ENCODE results near the gene FAM53B.

FAM53B gene

GRCh38 chr10:124697837-124698544 is 46.2 kb downstream of the FAM53B start:
- no peak for DNase-seq (ENCODE audit: low read depth in 2 of 2, low spot score in 1 of 2)

GRCh38 chr10:124697443-124697836 is 46.7 kb downstream of the FAM53B start:
- no peak for DNase-seq (ENCODE audit: low read depth in 2 of 2, low spot score in 1 of 2)

- DNase-seq (ENCODE audit: low read depth in 2 of 2, low spot score in 1 of 2) = no peak
Measured at GRCh38 chr10:124696446-124697392, 47.5 kb downstream of the FAM53B start.

- DNase-seq (ENCODE audit: low read depth in 2 of 2, low spot score in 1 of 2) = no peak
Measured at GRCh38 chr10:124695259-124695658, 48.9 kb downstream of the FAM53B start.

GRCh38 chr10:124694481-124695220 is 49.5 kb downstream of the FAM53B start:
- no peak for DNase-seq (ENCODE audit: low read depth in 2 of 2, low spot score in 1 of 2)

- no peak for DNase-seq (ENCODE audit: low read depth in 2 of 2, low spot score in 1 of 2)
Measured at GRCh38 chr10:124693801-124694416, 50.3 kb downstream of the FAM53B start.

- no peak for DNase-seq (ENCODE audit: low read depth in 2 of 2, low spot score in 1 of 2)
Measured at GRCh38 chr10:124693396-124693795, 50.8 kb downstream of the FAM53B start.

- DNase-seq (ENCODE audit: low read depth in 2 of 2, low spot score in 1 of 2) = no peak
Measured at GRCh38 chr10:124692100-124692446, 52.1 kb downstream of the FAM53B start.

GRCh38 chr10:124691421-124692099 is 52.6 kb downstream of the FAM53B start:
- DNase-seq (ENCODE audit: low read depth in 2 of 2, low spot score in 1 of 2) = no peak

- no peak for DNase-seq (ENCODE audit: low read depth in 2 of 2, low spot score in 1 of 2)
Measured at GRCh38 chr10:124691002-124691401, 53.2 kb downstream of the FAM53B start.

- no peak for DNase-seq (ENCODE audit: low read depth in 2 of 2, low spot score in 1 of 2)
Measured at GRCh38 chr10:124689911-124690498, 54.2 kb downstream of the FAM53B start.

GRCh38 chr10:124688889-124689670 is 55.1 kb downstream of the FAM53B start:
- peak in 1 of 2 donors; percentile 24 for DNase-seq (ENCODE audit: low read depth in 2 of 2, low spot score in 1 of 2)

GRCh38 chr10:124688386-124688785 is 55.8 kb downstream of the FAM53B start:
- DNase-seq (ENCODE audit: low read depth in 2 of 2, low spot score in 1 of 2) = no peak

GRCh38 chr10:124686707-124687376 is 57.3 kb downstream of the FAM53B start:
- no peak for DNase-seq (ENCODE audit: low read depth in 2 of 2, low spot score in 1 of 2)

GRCh38 chr10:124685261-124685660 is 58.9 kb downstream of the FAM53B start:
- DNase-seq (ENCODE audit: low read depth in 2 of 2, low spot score in 1 of 2) = no peak

- no peak for DNase-seq (ENCODE audit: low read depth in 2 of 2, low spot score in 1 of 2)
Measured at GRCh38 chr10:124683814-124684213, 60.4 kb downstream of the FAM53B start.

GRCh38 chr10:124681626-124682552 is 62.3 kb downstream of the FAM53B start:
- DNase-seq (ENCODE audit: low read depth in 2 of 2, low spot score in 1 of 2) = no peak

GRCh38 chr10:124681091-124681490 is 63.1 kb downstream of the FAM53B start:
- no peak for DNase-seq (ENCODE audit: low read depth in 2 of 2, low spot score in 1 of 2)

Measured in stimulated activated CD8-positive, alpha-beta memory T cell treated with anti-CD3 and anti-CD28 coated beads, Interleukin-4, amount 100 ng/mL, for 1 hour (primary cell).